Loucy (cell line): ENCODE measurements around the gene ENTPD3.

Experiments used
- H2AFZ ChIP-seq: fragments of 200-600 bp; sonication (generic); 2 replicates; pipeline ENCODE4 v1.6.0; 2016; ENCODE audit warnings: antibody characterized with exemption, mild to moderate bottlenecking, low read length, moderate library complexity
- H3F3A ChIP-seq: fragments of 200-600 bp; 2 replicates; pipeline ENCODE4 v1.6.0; 2016; ENCODE audit warnings: antibody characterized with exemption, low read depth, mild to moderate bottlenecking
- H3K27me3 ChIP-seq: fragments of 200-600 bp; sonication (generic); 2 replicates; pipeline ENCODE4 v1.6.1; 2014; ENCODE audit warnings: low read length, mild to moderate bottlenecking; ENCODE audit not compliant: insufficient read depth, poor library complexity, severe bottlenecking
- H3K36me3 ChIP-seq: fragments of 200-600 bp; sonication (generic); 2 replicates; pipeline ENCODE4 v1.6.1; 2016; ENCODE audit warnings: low read length; ENCODE audit not compliant: insufficient read depth
- H3K4me1 ChIP-seq: fragments of 200-600 bp; sonication (generic); 2 replicates; pipeline ENCODE4 v1.5.1; 2014; ENCODE audit warnings: low read length, mild to moderate bottlenecking; ENCODE audit not compliant: insufficient read depth, poor library complexity, severe bottlenecking
- H3K4me2 ChIP-seq: fragments of 200-600 bp; sonication (generic); 2 replicates; pipeline ENCODE4 v1.6.0; 2014; ENCODE audit warnings: antibody characterized with exemption, low read length, low read depth, mild to moderate bottlenecking; ENCODE audit not compliant: poor library complexity, severe bottlenecking
- H3K4me3 ChIP-seq: fragments of 200-600 bp; sonication (generic); 2 replicates; pipeline ENCODE4 v1.5.1; 2014; ENCODE audit warnings: low read length, mild to moderate bottlenecking, mixed read lengths; ENCODE audit not compliant: poor library complexity, severe bottlenecking
- H3K79me2 ChIP-seq: fragments of 200-600 bp; sonication (generic); 2 replicates; pipeline ENCODE4 v1.6.1; 2014; ENCODE audit warnings: low read length; ENCODE audit not compliant: insufficient read depth
- H3K9ac ChIP-seq: fragments of 200-600 bp; sonication (generic); 2 replicates; pipeline ENCODE4 v1.6.0; 2014; ENCODE audit warnings: mild to moderate bottlenecking, low read depth, low read length, moderate library complexity; ENCODE audit not compliant: poor library complexity, severe bottlenecking
- H3K9me2 ChIP-seq: fragments of 200-600 bp; sonication (generic); replicated peaks from 2 replicates; pipeline ENCODE4 v1.6.1; 2016; ENCODE audit warnings: low read depth, low read length, mixed read lengths
- H3K9me3 ChIP-seq: fragments of 200-600 bp; sonication (generic); 2 replicates; pipeline ENCODE4 v1.6.1; 2014; ENCODE audit warnings: mild to moderate bottlenecking, antibody characterized with exemption, low read length, low read depth; ENCODE audit not compliant: insufficient read depth
- H4K20me1 ChIP-seq: fragments of 200-600 bp; sonication (generic); 2 replicates; pipeline ENCODE4 v1.6.0; 2014; ENCODE audit warnings: antibody characterized with exemption, low read length, mild to moderate bottlenecking; ENCODE audit not compliant: insufficient read depth, poor library complexity, severe bottlenecking
- CTCF ChIP-seq: fragments of 200-600 bp; sonication (generic); conservative IDR thresholded peaks from 2 replicates; pipeline ENCODE4 v1.5.1; 2014; ENCODE audit warnings: mild to moderate bottlenecking, antibody characterized with exemption, low read length
- EZH2phosphoT487 ChIP-seq: fragments of 200-600 bp; IDR thresholded peaks from 2 replicates; pipeline ENCODE4 v1.6.1; 2018; ENCODE audit warnings: antibody characterized with exemption, mild to moderate bottlenecking, moderate library complexity, borderline replicate concordance

Gene ENTPD3

GRCh38 chr3:40453933-40454332, 66.9 kb downstream of the ENTPD3 start:
- peaks cover 31% of the 10 kb centered on the region for H3K4me1 ChIP-seq
- no peak overlapping the region for H2AFZ ChIP-seq
- H3K4me3 ChIP-seq, result peak overlapping the region; percentile 76
- H3K9ac ChIP-seq, result peak overlapping the region; percentile 66
- H3F3A ChIP-seq, result no peaks in the 10 kb centered on the region
- H3K79me2 ChIP-seq, result peaks cover 18% of the 10 kb centered on the region
- H3K36me3 ChIP-seq, result peaks cover 4% of the 10 kb centered on the region; the same call in 1 of the 2 replicates
- H3K9me2 ChIP-seq, result no peaks in the 10 kb centered on the region
- TF ChIP-seq EZH2phosphoT487 (no peak), CTCF (no peak)
- H3K9me3 ChIP-seq, result no peaks in the 10 kb centered on the region
- peaks cover 16% of the 10 kb centered on the region for H4K20me1 ChIP-seq
- no peaks in the 10 kb centered on the region for H3K27me3 ChIP-seq
- H3K4me2 ChIP-seq, result peak overlapping the region; percentile 85

- Histone ChIP-seq H3F3A (no peaks in the 10 kb centered on the region), H3K36me3 (peaks cover 16% of the 10 kb centered on the region), H3K9ac (no peak overlapping the region), H3K79me2 (peaks cover 32% of the 10 kb centered on the region), H3K9me3 (no peaks in the 10 kb centered on the region), H2AFZ (no peak overlapping the region), H3K4me1 (peaks cover 39% of the 10 kb centered on the region), H3K27me3 (no peaks in the 10 kb centered on the region), H3K4me3 (no peak overlapping the region), H4K20me1 (peaks cover 30% of the 10 kb centered on the region), H3K9me2 (no peaks in the 10 kb centered on the region), H3K4me2 (no peak overlapping the region)
- TF ChIP-seq EZH2phosphoT487 (no peak), CTCF (no peak)
These were observed 68.3 kb downstream of the ENTPD3 start for GRCh38 chr3:40455328-40455727.

GRCh38 chr3:40456279-40456939, 69.4 kb downstream of the ENTPD3 start:
- Histone ChIP-seq H3K4me3 (peak overlapping the region; percentile 84), H3K4me1 (peaks cover 39% of the 10 kb centered on the region), H4K20me1 (peaks cover 40% of the 10 kb centered on the region), H3K79me2 (peaks cover 43% of the 10 kb centered on the region), H3K27me3 (no peaks in the 10 kb centered on the region), H3K9me3 (no peaks in the 10 kb centered on the region), H3K36me3 (peaks cover 26% of the 10 kb centered on the region), H3F3A (no peaks in the 10 kb centered on the region), H2AFZ (peak overlapping the region; percentile 66), H3K9me2 (no peaks in the 10 kb centered on the region), H3K9ac (peak overlapping the region; percentile 88), H3K4me2 (peak overlapping the region; percentile 79)
- TF ChIP-seq CTCF (no peak), EZH2phosphoT487 (no peak)
